Left ventricle myocardium inferior (tissue), 1 donor: ENCODE data around the gene ADGRF1. TPM values are rescaled to one million over a fixed set of nuclear protein-coding genes. Genes with fewer than 3 reads are reported as not detected.

Experiments
- DNase-seq: peaks from one replicate; pipeline ENCODE4 v3.0.0-alpha.2; 2020
- H3K27ac ChIP-seq: fragments of 200-600 bp; replicated peaks from 2 replicates; pipeline ENCODE4 v1.8.0; 2021
- H3K27me3 ChIP-seq: fragments of 200-600 bp; 2 replicates; pipeline ENCODE4 v1.8.0; 2021; ENCODE audit warnings: low read depth
- H3K36me3 ChIP-seq: fragments of 200-600 bp; 2 replicates; pipeline ENCODE4 v1.8.0; 2021
- H3K4me1 ChIP-seq: fragments of 200-600 bp; 2 replicates; pipeline ENCODE4 v1.8.0; 2021
- H3K4me3 ChIP-seq: fragments of 200-600 bp; 2 replicates; pipeline ENCODE4 v1.8.0; 2021; ENCODE audit warnings: mild to moderate bottlenecking, moderate library complexity
- H3K9me3 ChIP-seq: fragments of 200-600 bp; replicated peaks from 2 replicates; pipeline ENCODE4 v1.8.0; 2021
- CTCF ChIP-seq: fragments of 200-600 bp; IDR thresholded peaks from 2 replicates; pipeline ENCODE4 v1.8.0; 2021; ENCODE audit warnings: antibody characterized with exemption, mild to moderate bottlenecking, borderline replicate concordance
- intact Hi-C: fragments of 100-400 bp; cut with micrococcal nuclease; formaldehyde crosslinking; loops from one replicate; pipeline ENCODE4 v1.11.0; 2022
- total RNA-seq: library from RNA; stranded (reverse); fragmentation: NEBNext Ultra II Directional; extraction: Animal tissue kit (Norgen Biotek cat#: 25700); gene quantifications from one replicate; pipeline ENCODE4 v1.2.1, GENCODE V29; 2021
- donor health status: DM: no; HTN: yes; CAD: no; lungs with severe emphysema.

The ADGRF1 gene
- total RNA-seq, 1 donor from 2014 or later: not detected

GRCh38 chr6:47007657-47008396, 34.3 kb downstream of the ADGRF1 start:
- Histone ChIP-seq H3K9me3 (no peaks in the 10 kb centered on the region), H3K27me3 (peaks cover 6% of the 10 kb centered on the region), H3K27ac (no peak overlapping the region), H3K36me3 (no peaks in the 10 kb centered on the region), H3K4me1 (no peaks in the 10 kb centered on the region), H3K4me3 (no peak overlapping the region)
- intact Hi-C loops: no loop called here
- no peak for DNase-seq
- no peak for TF ChIP-seq CTCF

- Histone ChIP-seq H3K27me3 (no peaks in the 10 kb centered on the region), H3K9me3 (no peaks in the 10 kb centered on the region), H3K27ac (no peak overlapping the region), H3K36me3 (no peaks in the 10 kb centered on the region), H3K4me1 (no peaks in the 10 kb centered on the region), H3K4me3 (no peak overlapping the region)
- intact Hi-C loops: no loop called here
- no peak for TF ChIP-seq CTCF
- no peak for DNase-seq
Observed at GRCh38 chr6:47005486-47005885, 36.6 kb downstream of the ADGRF1 start.

- Histone ChIP-seq H3K27me3 (no peaks in the 10 kb centered on the region), H3K36me3 (no peaks in the 10 kb centered on the region), H3K4me1 (no peaks in the 10 kb centered on the region), H3K4me3 (no peak overlapping the region), H3K9me3 (no peaks in the 10 kb centered on the region), H3K27ac (no peak overlapping the region)
- no peak for DNase-seq
- intact Hi-C loops: no loop called here
- no peak for TF ChIP-seq CTCF
Observed at GRCh38 chr6:47004463-47004862, 37.7 kb downstream of the ADGRF1 start.

- Histone ChIP-seq H3K4me3 (no peak overlapping the region), H3K27ac (no peak overlapping the region), H3K36me3 (no peaks in the 10 kb centered on the region), H3K27me3 (no peaks in the 10 kb centered on the region), H3K4me1 (no peaks in the 10 kb centered on the region), H3K9me3 (no peaks in the 10 kb centered on the region)
- no peak for DNase-seq
- intact Hi-C loops: no loop called here
- no peak for TF ChIP-seq CTCF
Observed at GRCh38 chr6:47000842-47001241, 41.3 kb downstream of the ADGRF1 start.

GRCh38 chr6:46998436-46999017, 43.6 kb downstream of the ADGRF1 start:
- Histone ChIP-seq H3K4me1 (no peaks in the 10 kb centered on the region), H3K36me3 (no peaks in the 10 kb centered on the region), H3K27ac (no peak overlapping the region), H3K27me3 (no peaks in the 10 kb centered on the region), H3K4me3 (no peak overlapping the region), H3K9me3 (no peaks in the 10 kb centered on the region)
- TF ChIP-seq CTCF: no peak
- DNase-seq: no peak
- intact Hi-C loops: no loop called here
